Omental fat pad (tissue), 4 donors: Measurements from ENCODE around the gene MAGEF1. TPM values are rescaled to one million over a fixed set of nuclear protein-coding genes. Genes with fewer than 3 reads are reported as not detected.

ENCODE experiments used
- ATAC-seq: fragments of 150-250 bp; one replicate; pipeline ENCODE4 v1.9.1; 2016; ENCODE audit warnings: mild to moderate bottlenecking, moderate library complexity; ENCODE audit not compliant: low FRiP score
- DNase-seq: peaks from one replicate; pipeline ENCODE4 v3.0.0-alpha.2; 2019; ENCODE audit warnings: low spot score
- CTCF ChIP-seq, 3 donors: fragments of 450-650 bp; IDR thresholded peaks; one replicate each; pipeline ENCODE4 v1.5.1; 2016 to 2017; ENCODE audit warnings: antibody characterized with exemption in 3 of 3, mild to moderate bottlenecking in 3 of 3, moderate library complexity in 2 of 3
- total RNA-seq, 4 donors: library from RNA; depleted of rRNA; stranded (reverse); fragments of >200 nt; gene quantifications; one replicate each; pipeline ENCODE4 v1.1.0, GENCODE V29; 2016

The MAGEF1 gene
- total RNA-seq, 4 donors from 2014 or later: 9.8 to 23.1 (median 18.2) TPM

GRCh38 chr3:184756151-184757021, 44.5 kb upstream of the MAGEF1 start:
- ATAC-seq (no peak), DNase-seq (no peak)
- no peak for TF ChIP-seq CTCF (IDR thresholded peaks at IDR 0.05)

DNA sequence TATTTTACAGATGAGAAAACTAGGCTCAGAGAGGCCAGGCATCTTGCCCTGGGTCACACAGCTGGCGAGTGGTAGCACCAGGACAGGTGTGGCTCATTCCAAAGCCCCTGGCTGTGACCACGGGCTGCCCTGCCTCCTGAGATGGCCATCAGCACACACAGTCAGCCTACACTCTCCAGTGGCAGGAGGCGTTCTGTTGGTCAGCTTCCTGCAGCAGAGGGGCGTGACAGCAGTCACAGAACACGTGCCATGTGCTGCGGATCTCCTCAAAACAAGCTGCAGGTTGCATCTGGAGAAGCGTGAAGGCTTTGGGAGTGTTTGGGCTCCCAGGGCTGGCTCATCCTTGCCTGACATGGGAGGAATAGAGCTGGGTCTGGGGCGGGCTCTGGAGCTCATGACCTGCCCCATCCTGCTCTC, 43.5 kb upstream of the MAGEF1 start:
- no peak for ATAC-seq
- no peak for DNase-seq
- no peak for TF ChIP-seq CTCF (IDR thresholded peaks at IDR 0.05)

DNA sequence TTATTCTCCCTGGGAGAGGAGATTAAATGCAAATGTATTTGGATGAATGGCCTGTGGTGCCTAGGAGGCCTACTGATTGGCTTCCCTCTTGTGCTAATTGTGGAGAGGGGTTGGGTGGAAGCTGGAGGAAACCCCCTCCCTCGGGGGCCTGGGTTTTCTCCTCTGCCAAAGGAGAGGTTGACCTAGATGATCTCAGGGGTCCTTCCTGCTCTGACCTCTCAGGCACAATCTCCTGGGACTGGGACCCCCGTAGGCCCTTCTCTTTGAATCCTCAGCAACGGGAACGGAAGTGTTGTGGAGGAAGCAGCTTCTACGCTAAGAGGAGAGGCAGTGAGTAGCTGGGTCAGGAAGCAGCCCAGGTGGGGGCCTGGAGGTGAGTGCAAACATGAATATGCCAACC, 40.5 kb upstream of the MAGEF1 start:
- TF ChIP-seq CTCF (IDR thresholded peaks at IDR 0.05): no peak
- ATAC-seq: no peak
- no peak for DNase-seq

DNA sequence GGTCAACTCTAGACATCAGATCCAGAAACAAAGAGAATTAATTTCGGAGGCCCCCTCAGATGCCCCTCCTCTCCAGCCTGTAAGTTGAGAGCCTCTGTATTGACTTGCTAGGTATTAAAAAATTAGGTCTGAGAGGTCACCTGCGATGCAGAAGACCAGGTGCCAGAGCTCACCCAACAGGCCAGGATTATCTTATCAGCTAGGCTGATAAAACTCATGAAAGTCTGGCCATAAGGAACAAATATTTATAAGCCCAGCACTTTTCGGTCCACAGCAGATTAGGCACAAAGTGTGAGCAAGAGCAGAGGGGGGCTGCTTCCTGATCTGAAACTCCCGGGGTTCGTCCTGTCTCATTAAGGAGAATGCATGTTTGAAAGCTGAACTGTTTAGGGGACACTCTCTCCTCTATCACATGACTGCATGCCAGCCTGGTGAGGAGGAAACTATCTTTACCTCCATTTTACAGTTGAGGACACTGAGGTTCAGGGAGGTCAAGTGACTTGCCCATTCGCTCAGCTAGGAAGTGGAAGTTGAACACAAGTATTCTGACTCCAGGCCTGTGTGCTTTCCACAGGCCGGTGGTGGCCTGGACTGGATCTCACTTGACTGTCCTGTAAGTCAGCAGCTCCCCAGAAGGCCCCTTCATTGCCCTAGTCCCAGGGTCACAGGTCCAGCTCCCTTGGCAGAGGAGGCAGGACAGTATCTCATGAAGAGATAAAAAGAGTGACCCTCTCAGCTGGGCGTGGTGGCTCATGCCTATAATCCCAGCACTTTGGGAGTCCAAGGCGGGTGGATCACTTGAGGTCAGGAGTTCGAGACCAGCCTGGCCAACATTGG, 39.6 kb upstream of the MAGEF1 start:
- DNase-seq (no peak), ATAC-seq (no peak)

DNA sequence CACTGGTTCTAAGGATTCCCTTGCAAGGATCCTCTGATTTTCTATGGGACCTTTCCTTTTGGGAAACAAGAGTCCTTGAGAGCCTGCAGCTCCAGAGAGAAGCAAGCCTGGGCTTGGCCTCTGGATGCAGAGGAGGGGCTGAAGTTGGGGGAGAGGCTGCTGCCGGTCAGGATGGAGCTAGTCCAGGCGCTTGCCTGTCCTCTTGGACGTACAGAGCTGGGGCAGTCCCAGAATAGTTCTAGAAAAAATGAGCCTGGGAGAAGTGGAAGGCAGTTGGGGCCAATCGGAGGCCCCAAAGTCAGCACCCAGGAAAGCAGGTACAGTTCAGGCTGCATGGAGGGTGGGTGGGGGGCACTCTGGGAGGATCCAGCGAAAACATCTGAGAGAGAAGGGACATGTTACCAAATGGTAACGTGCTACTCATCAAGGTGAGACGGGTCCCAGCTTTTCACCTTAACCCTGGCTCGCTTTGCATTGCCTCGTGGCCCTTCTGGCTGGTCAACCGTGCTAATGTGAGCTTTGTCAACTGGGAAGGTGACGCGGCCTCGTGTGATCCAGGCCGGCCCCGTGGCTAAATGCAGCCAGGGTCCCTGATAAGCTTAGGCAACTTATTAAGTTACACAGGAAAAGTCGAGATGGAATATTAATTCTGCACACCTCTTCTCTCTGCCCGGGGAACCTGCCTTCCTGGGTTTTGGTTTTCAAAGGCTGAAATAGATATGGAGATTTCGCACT, 38.7 kb upstream of the MAGEF1 start:
- ATAC-seq (no peak), DNase-seq (no peak)

More for the DNA sequence above, 39.6 kb upstream of the MAGEF1 start:
- TF ChIP-seq CTCF (IDR thresholded peaks at IDR 0.05): no peak

More for the DNA sequence above, 38.7 kb upstream of the MAGEF1 start:
- no peak for TF ChIP-seq CTCF (IDR thresholded peaks at IDR 0.05)
